CD1c-positive myeloid dendritic cell (primary cell): ENCODE measurements around the gene MLXIP.

ENCODE experiments used
- DNase-seq: peaks from one replicate; pipeline ENCODE4 v3.0.0-alpha.2; 2016; ENCODE audit errors: extremely low spot score

The MLXIP gene

DNA sequence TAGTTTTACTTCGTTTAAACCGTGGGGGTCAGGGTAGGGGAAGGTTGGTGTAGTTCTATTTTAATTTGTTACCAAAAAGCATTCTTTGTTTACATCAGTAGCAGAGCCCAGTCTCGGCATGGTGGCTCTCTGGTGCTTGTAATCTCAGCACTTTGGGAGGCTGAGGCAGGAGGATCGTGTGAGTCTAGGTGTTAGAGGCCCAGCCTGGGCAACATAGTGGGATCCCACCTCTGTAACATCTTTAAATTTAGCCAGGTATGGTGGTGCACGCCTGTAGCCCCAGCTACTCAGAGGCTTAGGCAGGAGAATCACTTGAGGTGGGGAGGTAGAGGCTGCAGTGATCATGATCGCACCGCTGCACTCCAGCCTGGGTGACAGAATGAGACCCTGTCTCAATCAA, 106.5 kb downstream of the MLXIP start:
- DNase-seq: no peak

DNA sequence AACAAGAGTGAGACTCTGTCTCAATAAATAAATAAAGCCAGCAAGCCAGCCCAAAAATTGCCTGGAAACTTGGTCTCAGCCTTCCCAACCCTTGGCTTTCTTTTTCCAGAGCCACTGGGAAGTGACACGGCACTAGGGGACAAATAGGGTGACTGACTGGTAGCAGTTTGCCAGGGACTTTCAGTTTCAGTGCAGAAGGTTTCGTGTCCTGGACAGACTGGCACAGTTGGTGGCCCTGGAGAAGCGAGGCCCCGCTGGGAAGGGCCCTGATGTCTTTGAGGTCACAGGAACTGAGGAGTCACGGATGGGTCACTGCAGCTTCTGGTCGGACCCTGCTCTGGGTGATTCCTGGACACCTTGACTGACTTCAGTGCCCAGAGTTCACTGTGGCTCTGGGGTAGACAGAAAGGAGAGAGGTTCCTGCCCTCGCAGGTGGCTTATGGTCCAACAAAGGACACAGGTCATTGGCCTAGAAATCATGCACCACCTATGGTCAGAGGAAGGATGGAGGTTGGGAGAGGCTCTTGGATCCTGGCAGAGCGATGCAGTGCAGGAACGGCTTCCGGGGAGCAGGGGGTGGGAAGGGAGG, 107.0 kb downstream of the MLXIP start:
- DNase-seq: no peak

GRCh38 chr12:122187466-122187865, 108.9 kb downstream of the MLXIP start:
- no peak for DNase-seq

DNA sequence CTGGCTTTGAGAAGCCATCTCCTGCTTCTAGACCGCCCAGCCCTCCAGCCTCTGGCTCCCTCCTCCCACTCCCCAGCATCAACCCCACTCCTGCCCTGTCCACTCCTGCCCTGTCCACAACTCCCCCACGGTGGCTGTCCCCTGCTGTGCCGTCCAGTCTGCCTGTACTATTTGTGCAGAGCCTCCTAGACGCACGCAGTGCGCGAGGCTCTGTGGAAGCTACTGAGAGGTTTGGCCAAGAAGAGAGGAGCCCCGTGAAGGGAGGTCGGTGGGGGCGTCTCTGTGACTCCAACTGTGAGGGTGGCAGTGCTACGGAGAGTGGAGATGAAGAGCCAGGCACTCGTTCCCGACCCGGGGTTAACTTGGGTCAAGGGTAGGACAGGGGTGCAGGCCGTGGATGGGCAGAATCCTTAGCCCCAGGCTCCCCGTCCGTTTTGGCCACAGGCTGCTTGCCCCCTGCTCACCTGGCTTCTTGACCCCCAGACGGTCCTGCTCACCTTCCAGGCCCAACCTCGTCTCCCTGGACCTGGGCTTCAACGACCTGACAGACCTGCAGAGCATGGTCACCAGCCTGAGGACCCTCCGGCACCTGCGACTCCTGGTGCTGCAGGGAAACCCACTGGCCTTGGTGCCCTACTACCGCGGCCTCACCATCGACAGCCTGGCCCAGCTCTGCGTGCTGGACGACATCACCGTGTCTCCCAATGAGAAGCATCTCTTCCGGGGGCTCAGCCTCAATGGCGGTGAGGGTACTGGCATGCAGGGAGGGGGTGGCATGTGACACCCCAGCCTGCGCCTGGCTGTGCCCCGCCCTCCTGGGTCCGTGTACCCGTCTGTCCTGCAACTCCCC, 111.3 kb downstream of the MLXIP start:
- no peak for DNase-seq

DNA sequence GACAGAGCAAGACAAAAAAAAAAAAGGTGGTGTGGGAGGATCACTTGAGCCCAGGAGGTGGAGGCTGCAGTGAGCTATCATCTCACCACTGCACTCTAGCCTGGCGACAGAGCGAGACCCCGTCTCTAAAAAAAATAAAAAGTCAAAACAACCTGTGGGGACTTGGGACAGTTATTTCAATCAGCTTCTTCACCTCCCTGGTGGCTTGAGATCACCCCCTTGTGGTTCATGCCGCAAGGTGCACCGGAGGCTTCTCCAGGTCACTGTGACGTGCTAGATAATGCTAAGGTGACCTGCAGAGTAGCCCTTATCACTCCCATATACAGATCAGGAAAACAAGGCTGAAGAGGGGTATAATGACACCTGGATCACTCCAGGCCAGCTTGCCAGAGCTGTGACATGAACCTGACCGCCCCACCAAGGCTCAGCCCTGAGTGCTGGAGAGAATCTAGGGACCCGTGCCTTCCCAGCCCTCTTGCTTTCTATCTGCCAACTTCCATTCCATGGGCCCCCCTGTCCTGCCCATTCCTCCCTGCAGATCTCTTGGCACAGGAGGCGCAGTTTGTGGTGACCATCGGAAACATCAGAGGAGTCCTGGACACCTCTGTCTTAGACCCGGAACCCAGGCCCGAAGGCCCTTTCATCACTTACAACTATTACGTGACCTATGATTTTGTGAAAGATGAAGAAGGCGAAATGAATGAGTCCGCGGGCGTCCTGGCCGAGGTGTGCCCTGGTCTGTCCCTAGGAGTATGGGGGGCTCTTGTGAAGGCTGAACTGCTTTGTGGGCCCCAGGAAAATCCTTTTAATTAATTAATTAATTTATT, 112.5 kb downstream of the MLXIP start:
- peak; percentile 61 for DNase-seq

GRCh38 chr12:122192441-122192840, 113.9 kb downstream of the MLXIP start:
- no peak for DNase-seq

DNA sequence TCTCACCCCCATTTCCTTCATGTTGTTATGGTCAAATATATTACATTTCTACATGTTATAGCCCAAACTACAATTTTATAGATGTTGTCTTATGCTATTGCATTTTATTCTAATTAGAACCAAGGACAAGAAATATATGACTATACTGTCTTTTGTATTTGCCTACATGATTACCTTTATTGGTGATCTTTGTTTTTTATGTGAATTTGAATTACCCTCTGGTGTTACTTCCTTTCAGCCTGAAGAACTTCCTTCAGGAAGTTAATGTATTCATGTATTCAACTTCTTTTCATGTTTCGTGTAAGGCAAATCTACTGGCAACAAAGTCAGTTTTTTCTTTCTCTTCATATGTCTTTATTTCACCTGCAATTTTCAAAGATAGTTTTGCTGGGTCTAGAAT, 116.2 kb downstream of the MLXIP start:
- no peak for DNase-seq

DNA sequence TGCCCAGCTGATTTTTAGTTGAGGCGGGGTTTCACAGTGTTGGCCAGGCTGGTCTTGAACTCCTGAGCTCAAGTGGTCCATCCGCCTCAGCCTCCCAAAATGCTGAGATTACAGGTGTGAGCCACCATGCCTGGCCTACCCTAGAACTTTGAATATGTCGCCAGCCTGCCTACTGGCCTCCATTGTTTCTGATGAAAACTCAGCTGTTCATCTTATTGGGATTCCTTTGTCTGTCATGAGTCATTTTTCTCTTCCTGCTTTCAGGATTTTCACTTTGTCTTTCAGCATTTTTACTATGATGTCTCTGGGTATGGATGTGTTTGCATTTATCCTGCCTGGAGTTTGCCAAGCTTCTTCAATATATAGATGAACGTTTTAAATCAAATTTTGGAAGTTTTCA, 116.8 kb downstream of the MLXIP start:
- DNase-seq: no peak
